ENCODE measurements around the gene HECTD1. TPM values are rescaled to one million over a fixed set of nuclear protein-coding genes. Genes with fewer than 3 reads are reported as not detected.

The HECTD1 gene
- total RNA-seq, 1 donor: 246 TPM

- no peaks in the 10 kb centered on the region for H3K79me2 ChIP-seq (ENCODE audit: insufficient read depth, low read length)
- H3K27ac ChIP-seq (ENCODE audit: low read depth, low read length): no peak overlapping the region
- H3K4me2 ChIP-seq (ENCODE audit: insufficient read depth, low read length): no peak overlapping the region
- no peak for TF ChIP-seq CTCF (IDR thresholded peaks at IDR 0.05; ENCODE audit: extremely low read depth, low read depth, low read length)
- no peak for DNase-seq (ENCODE audit: insufficient read length, low spot score, missing footprints)
- no peaks in the 10 kb centered on the region for H3K27me3 ChIP-seq (ENCODE audit: insufficient read depth, low read length)
- no peaks in the 10 kb centered on the region for H3K9me3 ChIP-seq (ENCODE audit: low read depth, low read length)
- no peaks in the 10 kb centered on the region for H4K20me1 ChIP-seq (ENCODE audit: insufficient read depth, low read length)
- H3K4me1 ChIP-seq (ENCODE audit: insufficient read depth, low read length): no peaks in the 10 kb centered on the region
- H3K4me3 ChIP-seq (ENCODE audit: insufficient read depth, low read length): no peak overlapping the region
- peaks cover 43% of the 10 kb centered on the region for H3K36me3 ChIP-seq (ENCODE audit: insufficient read depth, low read length)
- no peak overlapping the region for H2AFZ ChIP-seq (ENCODE audit: low read length)
Measured at GRCh38 chr14:31138301-31138700, 69.3 kb downstream of the HECTD1 start.

DNA sequence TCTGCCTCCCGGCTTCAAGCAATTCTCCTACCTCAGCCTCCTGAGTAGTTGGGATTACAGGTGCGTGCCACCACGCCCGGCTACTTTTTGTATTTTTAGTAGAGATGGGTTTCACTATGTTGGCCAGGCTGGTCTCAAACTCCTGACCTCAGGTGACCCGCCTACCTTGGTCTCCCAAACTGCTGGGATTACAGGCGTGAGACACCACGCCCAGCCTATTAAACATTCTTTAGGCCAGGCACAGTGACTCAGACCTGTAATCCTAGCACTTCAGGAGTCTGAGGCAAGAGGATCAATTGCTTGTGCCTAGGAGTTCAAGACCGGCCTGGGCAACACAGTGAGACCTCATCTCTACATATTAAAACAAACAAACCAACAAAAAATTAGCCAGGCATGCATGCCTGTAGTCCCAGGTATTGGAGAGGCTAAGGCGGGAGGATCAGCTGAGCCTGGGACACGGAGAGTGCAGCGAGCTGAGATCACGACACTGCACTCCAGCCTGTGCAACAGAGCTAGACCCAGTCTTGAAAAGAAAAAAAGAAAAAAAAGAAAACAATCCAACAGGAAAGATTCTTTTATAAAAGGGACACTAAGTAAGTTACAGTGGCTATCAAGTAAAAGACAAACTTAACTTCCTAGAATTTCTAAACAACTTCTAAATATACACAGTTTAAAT lies 70.2 kb downstream of the HECTD1 start:
- no peak overlapping the region for H3K4me2 ChIP-seq (ENCODE audit: insufficient read depth, low read length)
- H3K4me3 ChIP-seq (ENCODE audit: insufficient read depth, low read length): no peak overlapping the region
- no peaks in the 10 kb centered on the region for H3K9me3 ChIP-seq (ENCODE audit: low read depth, low read length)
- H3K27me3 ChIP-seq (ENCODE audit: insufficient read depth, low read length): no peaks in the 10 kb centered on the region
- H3K79me2 ChIP-seq (ENCODE audit: insufficient read depth, low read length): no peaks in the 10 kb centered on the region
- peaks cover 52% of the 10 kb centered on the region for H3K36me3 ChIP-seq (ENCODE audit: insufficient read depth, low read length)
- no peak overlapping the region for H2AFZ ChIP-seq (ENCODE audit: low read length)
- no peaks in the 10 kb centered on the region for H3K4me1 ChIP-seq (ENCODE audit: insufficient read depth, low read length)
- H4K20me1 ChIP-seq (ENCODE audit: insufficient read depth, low read length): no peaks in the 10 kb centered on the region
- DNase-seq (ENCODE audit: insufficient read length, low spot score, missing footprints): no peak
- no peak overlapping the region for H3K27ac ChIP-seq (ENCODE audit: low read depth, low read length)
- no peak for TF ChIP-seq CTCF (IDR thresholded peaks at IDR 0.05; ENCODE audit: extremely low read depth, low read depth, low read length)

DNA sequence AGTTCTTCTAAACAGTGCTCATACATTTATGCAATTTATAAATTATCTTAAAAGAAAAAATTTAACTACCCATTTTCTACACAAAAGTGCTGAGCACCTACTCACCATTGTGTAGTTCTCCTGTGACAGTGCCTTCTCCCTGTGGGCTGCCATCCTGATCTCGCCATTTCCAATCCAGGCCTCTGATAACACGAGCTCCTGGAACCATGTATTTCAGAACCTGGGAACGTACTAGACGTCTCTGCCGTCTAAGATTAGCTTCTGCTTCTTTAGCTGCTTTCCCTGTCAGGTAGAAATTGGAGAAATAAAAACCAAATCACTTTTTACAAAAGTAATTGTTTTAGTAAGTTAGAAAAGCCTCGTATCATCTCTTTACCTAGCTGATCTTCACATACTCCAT lies 74.5 kb downstream of the HECTD1 start:
- Histone ChIP-seq H3K79me2 (ENCODE audit: insufficient read depth, low read length) (peaks cover 5% of the 10 kb centered on the region), H4K20me1 (ENCODE audit: insufficient read depth, low read length) (no peaks in the 10 kb centered on the region), H3K27me3 (ENCODE audit: insufficient read depth, low read length) (no peaks in the 10 kb centered on the region), H3K36me3 (ENCODE audit: insufficient read depth, low read length) (peaks cover 51% of the 10 kb centered on the region), H3K4me1 (ENCODE audit: insufficient read depth, low read length) (no peaks in the 10 kb centered on the region), H3K4me3 (ENCODE audit: insufficient read depth, low read length) (no peak overlapping the region), H3K4me2 (ENCODE audit: insufficient read depth, low read length) (no peak overlapping the region), H3K27ac (ENCODE audit: low read depth, low read length) (no peak overlapping the region), H2AFZ (ENCODE audit: low read length) (no peak overlapping the region), H3K9me3 (ENCODE audit: low read depth, low read length) (no peaks in the 10 kb centered on the region)
- TF ChIP-seq CTCF (IDR thresholded peaks at IDR 0.05; ENCODE audit: extremely low read depth, low read depth, low read length): no peak
- no peak for DNase-seq (ENCODE audit: insufficient read length, low spot score, missing footprints)

DNA sequence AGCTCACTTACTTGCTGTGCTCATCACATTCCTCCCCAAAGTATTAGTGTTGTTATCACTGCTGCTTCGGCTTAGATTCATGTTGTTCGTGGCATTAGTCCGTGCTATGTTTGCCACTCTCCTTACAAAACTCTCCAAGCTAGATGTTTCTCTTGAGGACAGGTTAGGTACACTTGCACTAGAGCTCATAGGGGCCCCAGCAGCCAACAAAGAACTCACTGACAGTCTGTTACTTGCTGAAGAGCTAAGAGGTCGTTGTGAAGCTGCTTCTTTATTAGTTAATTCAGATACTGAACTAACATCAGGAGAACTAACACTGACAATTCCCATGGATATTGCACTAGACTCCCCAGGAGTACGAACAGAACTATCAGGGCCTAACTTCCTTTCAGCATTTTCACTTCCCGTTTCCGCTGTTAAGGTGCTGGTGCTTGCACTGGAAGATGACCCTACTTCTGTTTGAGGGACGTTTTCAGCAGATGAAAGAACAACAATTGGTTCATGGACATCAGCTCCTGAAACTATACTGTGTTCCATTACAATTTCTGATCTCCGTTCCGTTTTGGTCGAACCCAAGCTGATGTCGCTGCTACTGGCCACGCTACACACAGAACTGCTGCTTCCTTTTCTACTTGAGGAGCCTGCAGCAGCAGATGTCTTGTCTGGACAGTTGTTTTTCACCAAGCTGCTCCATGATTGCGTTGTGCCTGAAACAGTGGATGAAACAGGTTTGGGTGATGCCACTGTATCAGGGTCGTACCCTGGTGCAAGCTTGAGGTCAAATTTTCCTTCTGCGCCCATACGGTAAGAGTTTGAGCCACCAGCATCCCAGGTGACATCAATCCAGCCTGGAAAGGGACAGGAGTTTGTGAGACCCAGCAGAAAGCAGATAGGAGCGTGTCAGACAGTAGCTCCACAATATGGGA lies 78.7 kb downstream of the HECTD1 start:
- Histone ChIP-seq H3K79me2 (ENCODE audit: insufficient read depth, low read length) (peaks cover 5% of the 10 kb centered on the region), H3K4me1 (ENCODE audit: insufficient read depth, low read length) (no peaks in the 10 kb centered on the region), H3K9me3 (ENCODE audit: low read depth, low read length) (no peaks in the 10 kb centered on the region), H3K27me3 (ENCODE audit: insufficient read depth, low read length) (no peaks in the 10 kb centered on the region), H3K4me3 (ENCODE audit: insufficient read depth, low read length) (no peak overlapping the region), H2AFZ (ENCODE audit: low read length) (no peak overlapping the region), H3K4me2 (ENCODE audit: insufficient read depth, low read length) (no peak overlapping the region), H3K27ac (ENCODE audit: low read depth, low read length) (no peak overlapping the region), H3K36me3 (ENCODE audit: insufficient read depth, low read length) (peaks cover 56% of the 10 kb centered on the region), H4K20me1 (ENCODE audit: insufficient read depth, low read length) (no peaks in the 10 kb centered on the region)
- no peak for TF ChIP-seq CTCF (IDR thresholded peaks at IDR 0.05; ENCODE audit: extremely low read depth, low read depth, low read length)
- DNase-seq (ENCODE audit: insufficient read length, low spot score, missing footprints): no peak

All from osteoblast (primary cell).